Endometrial microvascular endothelial cells (primary cell): Measurements from ENCODE around the gene PLA2G4E. TPM values are rescaled to one million over a fixed set of nuclear protein-coding genes. Genes with fewer than 3 reads are reported as not detected.

Source experiments
- in situ Hi-C: cut with HindIII; loops from 2 replicates; pipeline ENCODE4 v1.10.0; 2017; ENCODE audit warnings: low sequenced_read_pairs, low pct_unique_long_range_greater_than_20kb; ENCODE audit errors: inconsistent ontology term
- total RNA-seq: library from RNA; depleted of rRNA; stranded (reverse); fragments of >200 nt; gene quantifications from one replicate; pipeline ENCODE4 v1.2.3, GENCODE V29; 2015; ENCODE audit errors: inconsistent ontology term

The PLA2G4E gene
- total RNA-seq, 1 donor from 2014 or later, result not detected

DNA sequence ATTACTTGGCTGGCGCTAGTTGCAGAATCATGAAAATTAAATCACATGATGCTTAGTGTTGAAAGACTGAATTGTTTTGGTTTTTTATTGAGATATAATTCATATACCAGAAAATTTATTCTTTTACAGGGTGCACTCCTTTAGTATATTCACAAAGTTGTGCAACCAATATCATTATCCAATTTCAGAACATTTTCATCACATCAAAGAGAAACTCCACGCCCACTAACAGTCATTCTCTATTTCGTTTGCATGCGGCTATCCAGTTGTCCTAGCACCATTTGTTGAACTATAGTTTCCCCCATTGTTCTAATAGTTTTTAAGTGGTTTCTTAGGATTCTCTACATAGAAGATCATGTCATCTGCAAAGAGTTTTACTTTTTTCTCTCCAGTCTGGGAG lies 52.1 kb downstream of the PLA2G4E start:
- in situ Hi-C loops, result no loop called here

DNA sequence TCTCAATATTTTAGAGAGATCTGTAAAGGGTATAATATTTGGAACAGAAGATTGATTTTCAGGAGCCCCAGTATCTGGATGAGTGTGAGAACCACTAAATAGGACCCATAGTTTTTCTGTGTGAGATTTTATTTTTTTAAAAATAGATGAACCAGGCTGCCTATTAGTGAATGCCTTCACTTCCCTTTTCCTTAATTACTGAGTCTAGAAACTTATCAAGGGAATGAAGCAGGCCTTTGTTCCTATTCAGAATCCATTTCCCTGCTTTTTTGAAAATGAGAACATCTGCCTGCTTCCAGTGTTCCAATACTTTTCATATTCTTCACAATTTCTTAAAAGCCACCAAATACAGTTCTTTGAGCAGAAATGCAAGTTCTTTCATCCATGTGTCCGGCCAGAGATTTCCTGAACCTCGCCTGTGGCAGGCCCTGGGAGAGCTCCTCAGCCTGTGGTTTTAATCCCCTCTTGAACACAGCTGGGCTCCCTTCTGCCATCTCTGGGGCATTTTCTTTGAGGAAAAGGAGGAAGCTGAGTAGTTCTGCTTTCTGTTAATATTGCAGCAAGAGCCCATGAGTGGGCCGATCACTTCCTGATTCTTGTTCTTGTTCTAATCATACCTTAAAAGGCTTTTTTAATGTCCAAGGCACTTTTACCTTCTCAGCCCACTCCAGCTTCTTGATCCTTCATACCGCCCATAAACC lies 53.2 kb downstream of the PLA2G4E start:
- in situ Hi-C loops, result no loop called here

DNA sequence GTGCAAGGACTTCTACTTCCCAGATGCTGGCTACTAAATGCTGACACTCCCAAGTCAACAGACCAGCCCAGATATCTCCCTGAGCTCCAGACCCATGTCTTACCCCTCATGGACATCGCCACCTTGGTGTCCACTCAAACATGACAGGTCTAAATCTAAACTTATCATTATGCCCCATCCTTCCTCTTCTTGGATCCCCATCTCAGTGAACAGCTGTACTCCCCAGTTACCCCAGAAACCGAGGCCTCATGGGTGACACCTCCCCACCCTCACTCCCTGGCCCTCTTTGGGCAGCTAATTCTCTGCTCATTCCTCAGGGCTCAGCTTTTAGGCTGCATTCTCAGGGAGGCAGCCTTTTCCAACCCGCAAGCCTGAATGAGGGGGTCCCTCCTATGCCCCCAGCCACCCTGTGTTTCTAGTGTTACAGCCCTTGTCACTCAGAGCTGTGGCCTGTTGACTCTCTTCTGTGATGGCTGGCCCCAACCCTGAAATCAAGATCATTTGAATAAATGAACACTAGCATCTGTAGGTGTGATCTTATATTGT lies 53.8 kb downstream of the PLA2G4E start:
- in situ Hi-C loops, result no loop called here

DNA sequence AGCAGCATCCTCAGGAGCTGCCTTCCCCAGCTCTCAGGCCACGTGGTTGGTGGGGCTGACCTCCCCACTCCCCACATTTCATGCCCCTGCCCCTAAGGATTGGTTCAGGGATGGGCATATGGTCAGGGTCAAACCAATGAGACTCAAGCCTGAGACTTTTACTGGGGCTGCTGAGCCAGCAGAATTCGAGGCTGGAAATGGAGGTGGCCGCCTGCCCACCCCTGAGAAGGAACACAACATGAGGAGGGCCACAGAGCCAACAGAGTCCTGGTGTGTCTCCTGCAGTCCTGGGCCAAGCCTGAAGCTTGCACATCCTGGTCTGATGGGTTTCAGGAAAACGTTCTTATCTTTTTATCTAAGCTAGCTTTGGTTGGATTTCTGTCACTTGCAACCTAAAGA lies 54.4 kb downstream of the PLA2G4E start:
- in situ Hi-C loops, result no loop called here

DNA sequence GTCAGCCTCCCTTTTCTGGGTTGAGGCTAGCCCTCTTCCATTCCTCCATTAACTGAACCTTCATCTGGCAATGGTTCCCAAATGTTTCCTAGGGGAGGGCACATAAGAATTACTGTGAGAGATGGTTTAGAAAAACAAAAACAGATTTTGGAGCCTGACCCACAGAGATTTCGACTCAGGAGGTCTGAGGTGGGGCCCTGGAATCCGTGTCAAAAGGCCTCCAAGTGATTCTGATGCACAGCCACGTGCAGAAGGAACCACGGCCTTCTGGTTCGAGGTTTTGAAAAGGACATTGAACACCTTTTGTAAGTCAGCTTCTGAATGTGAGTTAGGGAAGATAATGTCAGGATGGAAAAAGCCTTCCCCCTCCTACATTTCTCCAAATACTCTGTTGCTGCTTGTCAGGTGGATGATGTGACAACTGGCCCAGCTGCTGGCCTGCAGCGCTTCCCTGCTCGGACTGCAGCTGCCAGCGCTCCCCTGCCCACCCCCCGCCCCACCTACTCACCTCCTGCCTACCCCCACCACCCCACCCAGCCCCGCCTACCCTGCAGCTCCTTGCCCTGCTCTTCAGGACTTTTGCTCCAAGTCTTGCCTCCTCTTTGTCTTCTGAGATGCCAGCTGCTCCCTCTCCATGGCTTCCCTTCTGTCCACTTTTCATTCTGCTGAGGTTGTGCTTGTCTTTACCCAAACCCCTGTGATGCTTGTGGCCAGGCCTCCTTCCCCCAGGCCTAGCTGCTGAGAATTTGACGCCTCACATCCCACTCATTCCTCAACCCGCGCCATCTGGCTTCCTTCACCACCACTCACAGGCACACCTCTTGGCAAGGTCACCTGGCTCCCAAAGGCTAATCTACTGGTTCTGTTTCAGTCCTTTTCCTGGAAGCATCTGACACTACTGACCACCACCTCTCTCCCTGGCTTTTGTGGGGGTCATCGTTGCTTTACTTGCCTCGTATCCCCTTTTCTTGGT lies 55.1 kb downstream of the PLA2G4E start:
- in situ Hi-C loops, result no loop called here

DNA sequence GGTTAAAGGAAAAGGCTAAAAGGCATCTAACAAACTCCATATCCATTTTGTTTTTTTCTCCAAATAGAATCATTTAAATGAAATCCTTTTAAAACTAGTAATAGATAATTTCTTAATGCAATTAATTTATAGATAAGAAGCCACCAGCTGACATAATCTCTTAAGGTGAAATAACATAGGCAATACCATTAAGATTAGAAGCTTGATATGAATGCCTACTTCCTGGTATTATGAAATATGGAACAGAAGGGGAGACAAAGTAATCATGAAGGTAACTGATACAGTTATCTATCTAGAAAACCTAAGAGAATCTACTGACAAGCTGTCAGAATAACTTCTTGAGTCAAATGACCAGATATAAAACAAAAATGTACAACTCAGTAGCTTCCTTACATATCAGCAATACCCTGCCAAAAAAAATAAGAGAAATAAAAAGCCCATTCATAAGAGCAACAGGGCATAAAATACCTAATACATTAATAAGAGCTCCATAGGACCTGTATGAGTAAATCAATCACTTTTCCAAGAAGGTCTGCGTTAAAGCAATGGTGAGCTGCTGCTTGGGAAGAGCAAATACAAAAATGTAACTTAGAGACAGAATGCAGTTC lies 59.1 kb downstream of the PLA2G4E start:
- in situ Hi-C loops, result no loop called here

DNA sequence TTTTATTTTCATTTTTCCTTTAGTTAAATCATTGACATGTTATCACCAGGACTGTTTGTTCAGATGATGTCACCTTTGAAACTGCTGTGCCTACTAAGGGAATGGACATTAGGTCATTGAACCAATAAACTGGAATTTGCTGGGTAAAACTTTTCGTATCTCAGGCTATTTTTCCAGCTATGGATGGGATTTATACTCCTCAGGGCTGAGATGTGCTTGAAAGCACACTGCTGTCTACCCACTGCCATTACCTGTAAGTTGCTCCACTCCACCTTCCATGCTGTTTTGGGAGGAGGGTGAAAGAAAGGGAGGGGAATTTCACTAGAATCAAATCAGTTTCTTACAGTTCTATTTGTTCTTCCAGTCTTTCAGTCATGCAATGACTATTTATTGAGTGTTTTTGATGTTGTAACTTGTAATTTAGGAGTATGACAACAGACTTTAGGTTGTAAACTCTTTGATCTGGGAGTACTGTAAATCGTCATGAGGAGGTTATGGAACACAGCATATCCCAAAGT lies 59.8 kb downstream of the PLA2G4E start:
- in situ Hi-C loops, result no loop called here

DNA sequence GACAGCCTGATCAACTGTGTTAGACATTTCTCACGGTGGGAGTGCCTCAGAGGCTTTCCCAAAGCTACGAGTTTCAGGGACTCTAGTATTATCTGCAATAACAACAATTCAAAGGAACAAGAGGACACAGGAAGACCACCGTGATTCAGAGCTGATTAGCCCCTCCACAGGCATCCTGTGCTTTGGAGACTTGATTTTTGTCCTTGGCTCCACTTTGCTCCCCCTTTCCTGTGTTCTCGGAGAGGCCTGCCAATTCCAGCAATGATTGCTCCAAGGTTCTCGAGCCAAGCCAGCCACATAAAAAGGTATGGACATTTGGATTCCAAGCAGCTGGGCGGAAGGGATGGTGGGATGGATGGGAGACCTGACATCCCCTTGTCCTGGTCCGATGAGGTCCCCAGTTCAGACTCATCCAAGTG lies 62.8 kb downstream of the PLA2G4E start:
- in situ Hi-C loops, result no loop called here

DNA sequence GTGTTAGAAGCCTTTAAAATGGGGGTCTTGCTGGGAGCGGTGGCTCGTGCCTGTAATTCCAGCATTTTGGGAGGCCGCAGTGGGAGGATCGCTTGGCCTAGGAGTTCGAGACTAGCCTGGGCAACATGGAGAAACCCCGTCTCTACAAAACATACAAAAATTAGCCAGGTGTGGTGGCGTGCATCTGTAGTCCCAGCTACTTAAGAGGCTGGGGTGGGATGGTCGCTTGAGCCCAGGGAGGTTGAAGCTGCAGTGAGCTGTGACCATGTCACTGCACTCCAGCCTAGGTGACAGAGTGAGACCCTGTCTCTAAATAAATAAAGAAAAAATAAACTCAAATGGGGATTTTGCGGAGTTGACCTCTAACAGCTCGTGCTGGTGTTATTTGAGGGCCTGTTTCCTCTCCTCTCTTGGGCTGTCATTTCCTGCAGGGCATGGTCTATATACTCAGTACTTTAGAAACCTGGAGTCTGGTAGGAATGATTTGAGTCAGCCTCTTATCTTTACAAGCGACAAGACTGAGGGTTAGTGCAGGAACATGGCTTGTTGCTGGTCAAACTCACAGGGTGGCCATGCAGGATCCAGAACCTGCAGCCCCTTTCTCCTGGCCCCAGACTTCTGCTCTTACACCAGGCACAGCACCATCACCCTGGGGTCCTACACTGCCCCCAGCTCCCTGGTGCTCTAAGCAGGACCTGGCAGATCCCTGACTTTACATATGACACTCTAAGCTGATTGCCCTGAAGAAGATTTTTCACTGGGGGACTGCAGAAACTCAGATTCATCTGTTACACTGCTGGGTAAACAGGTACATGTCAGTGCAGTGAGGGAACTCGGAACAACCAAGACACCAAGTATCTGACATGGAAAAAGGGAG lies 63.6 kb downstream of the PLA2G4E start:
- in situ Hi-C loops, result no loop called here

DNA sequence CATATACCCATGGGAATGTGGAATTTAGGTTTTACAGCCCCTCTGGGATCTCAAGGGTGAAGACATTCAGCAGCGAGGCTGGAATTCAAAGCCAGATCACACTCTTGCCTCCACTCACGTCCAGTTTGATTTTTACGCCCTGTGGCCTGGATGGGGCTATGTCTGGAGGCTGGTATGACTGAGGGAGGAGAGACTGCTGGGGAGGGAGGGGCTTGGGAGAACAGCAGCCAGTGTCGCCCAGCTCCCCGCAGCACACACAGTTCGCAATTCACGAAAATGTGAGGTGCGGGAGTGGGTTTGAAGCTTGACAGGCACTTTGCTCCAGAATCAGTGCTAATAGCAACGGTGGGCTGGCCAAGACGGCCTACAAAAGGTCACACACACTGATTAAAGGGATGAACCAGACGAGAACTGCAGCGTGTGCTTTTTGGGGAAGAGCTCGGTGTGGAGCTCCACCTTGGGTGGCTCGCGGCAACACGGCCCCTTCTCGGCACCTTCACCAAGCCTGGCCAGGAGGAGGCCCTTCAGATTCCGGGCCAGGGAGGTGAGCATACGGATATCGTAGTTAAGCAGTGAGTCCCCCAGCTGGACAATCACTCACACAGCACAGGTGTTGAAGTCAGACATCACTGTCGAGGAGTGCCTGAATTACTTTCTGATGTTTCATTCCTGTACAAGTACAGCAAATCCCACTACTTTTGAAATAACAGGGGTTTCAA lies 64.9 kb downstream of the PLA2G4E start:
- in situ Hi-C loops, result no loop called here

DNA sequence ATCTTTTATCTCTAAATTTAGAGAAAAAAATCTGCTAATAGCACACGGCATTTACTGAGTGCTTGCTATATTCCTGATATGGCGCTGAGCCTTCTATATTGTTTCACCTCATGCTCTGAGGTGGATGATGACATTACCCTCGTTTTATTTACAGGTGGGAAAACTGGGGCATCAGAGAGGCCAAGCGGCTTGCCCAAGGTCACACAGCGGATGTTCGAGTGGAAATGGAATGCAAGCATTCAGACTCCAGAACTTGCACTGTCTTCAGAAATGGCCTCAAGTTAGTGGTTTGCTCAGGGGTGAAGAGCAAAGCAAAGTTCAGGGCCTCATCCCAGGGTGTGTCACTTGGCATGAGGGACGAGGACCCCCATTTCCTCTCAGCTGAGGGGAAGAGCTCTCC lies 65.7 kb downstream of the PLA2G4E start:
- in situ Hi-C loops, result no loop called here

DNA sequence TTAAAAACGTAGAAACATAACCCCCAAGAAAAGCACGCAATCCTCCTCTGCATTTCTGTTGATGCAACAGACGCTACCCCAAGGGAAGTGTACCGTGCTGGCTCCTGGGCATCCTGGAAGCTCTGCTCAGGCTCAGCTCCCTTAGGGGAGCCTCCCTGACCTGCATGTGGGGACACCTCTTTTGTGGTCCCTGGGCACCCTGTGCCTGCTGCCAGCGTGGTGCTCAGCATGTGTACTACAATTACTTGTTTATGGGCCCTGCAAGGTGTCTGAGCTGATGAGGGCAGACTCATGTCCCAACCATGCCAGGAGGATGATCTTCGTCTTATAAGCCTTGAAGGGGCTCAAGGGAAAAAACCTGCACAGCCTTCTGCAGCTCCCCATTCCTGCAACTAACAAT lies 66.8 kb downstream of the PLA2G4E start:
- in situ Hi-C loops, result no loop called here

DNA sequence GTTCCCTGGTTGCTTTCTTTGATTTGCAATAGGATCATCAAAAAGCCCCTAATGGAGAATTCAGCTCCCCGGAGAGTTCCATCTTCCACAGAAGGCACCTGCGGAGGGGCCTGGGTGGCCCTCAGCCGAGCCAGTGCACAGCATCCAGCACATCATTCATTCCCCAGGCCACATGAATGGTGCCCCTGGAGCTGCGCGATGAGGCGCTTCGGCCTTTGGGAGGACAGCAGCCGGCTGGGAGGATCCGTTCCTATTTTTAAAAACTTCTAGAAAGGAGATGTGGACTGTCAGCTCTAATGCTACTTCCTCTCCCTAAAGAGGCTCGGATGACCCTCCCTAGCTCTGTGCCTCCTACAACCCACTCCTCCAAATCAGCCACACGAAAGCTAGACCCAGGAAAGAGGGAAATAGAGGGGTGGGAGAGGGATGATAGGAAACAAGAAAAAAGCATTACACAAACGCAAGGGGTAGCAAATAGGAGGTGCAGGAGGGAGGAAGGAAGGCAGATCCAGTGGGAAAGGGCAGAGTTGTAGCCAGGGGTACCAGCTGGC lies 68.8 kb downstream of the PLA2G4E start:
- in situ Hi-C loops, result no loop called here

DNA sequence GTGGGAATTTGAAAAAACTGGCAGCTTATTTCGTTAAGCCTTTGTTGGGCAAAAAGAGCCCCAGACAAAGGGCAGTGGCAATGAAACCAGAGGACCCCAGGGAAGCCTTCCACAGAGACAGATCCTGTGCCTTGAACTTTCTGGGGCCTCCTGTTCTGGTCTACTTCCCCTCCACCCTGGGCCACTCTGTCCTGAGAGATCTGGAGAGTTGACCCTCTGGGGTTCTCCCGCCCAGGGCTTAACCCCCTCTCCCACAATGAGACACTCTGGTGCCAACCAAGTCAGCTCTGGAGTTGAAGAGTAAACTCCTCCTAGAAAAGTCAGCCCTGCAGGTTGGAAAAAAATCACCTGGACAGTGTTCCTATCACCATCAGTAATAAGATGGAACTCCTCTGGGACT lies 69.3 kb downstream of the PLA2G4E start:
- in situ Hi-C loops, result no loop called here

DNA sequence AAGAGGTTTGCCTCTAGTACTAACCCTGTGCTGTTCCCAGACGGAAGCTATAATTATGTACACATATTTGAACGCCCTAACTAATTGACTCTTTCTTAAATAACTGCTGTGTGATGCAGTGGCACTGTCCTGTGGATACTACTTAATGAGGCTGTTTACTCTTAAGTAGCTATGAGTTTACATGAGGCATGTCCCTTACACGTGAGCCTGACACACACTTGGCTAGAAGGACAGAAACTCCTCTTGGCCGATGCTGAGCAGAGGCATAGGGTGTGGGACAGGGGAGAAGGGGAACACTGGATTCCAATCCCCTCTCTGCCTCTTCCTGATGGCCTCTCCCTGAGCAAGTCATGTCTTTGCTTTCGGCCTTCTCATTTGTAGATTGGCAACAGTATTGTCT lies 70.4 kb downstream of the PLA2G4E start:
- in situ Hi-C loops, result no loop called here

DNA sequence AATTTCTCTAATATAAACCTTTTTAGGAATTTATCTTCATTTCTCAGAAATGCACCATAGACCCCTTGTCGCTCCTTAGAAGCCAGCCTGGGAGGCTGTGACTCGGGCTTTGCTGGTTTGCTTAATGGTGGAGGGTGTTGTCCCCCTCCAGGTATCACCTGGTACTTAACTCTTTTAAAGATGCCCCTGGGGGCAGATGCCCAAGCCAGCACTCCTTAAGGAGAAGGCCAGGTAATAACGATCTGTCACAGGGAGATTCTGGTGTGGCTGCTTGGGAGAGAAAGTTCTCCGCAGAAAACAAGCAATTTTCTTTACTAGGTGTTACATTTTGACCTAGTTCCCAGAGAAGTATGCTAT lies 70.7 kb downstream of the PLA2G4E start:
- in situ Hi-C loops, result no loop called here

DNA sequence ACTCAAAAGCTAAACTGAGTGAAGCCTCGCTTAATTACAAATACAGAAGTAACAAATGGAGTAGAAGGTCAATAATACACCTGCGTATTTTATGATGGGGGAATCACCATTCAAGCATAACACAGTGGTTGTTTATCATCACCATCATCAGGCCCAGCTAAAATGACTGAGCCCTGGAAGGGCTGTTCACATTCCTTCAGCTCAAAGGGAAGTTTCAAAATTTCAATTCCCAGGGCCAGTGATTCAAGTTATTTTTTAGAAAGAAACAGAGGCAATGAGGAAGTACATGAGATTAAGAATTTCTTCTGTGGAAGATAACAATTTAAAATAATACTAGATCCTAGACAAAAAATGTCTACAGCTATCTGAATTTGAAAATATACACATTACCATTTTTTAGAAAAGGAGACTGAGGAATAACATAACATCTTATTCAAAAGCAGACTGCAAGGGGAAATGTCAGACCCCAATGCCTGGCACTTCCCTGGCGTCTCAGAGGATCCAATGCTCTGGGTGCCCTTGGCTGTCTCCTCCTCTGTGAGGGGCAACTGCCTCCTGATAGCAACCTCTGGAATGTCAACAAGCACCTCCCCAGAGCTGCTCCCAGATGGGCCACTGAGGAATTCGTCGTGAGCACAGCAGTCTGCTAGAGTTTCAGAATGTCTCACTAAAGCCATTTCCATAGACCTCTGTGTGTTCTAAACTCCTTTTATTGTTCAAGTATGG lies 71.3 kb downstream of the PLA2G4E start:
- in situ Hi-C loops, result no loop called here
